RCC 7860 (cell line): ENCODE measurements around the gene HSP90AA1.
A peak's percentile ranks its signal among the peaks of the same experiment; 100 is the strongest.
"Not testable (repeated sequence)": the region's sequence is repeated elsewhere in the genome, so short reads cannot be mapped to it uniquely, and the experiment has no call there.

Experiments used
- DNase-seq: peaks from one replicate; pipeline ENCODE4 v3.0.0-alpha.2; 2015; ENCODE audit warnings: low spot score
- FAIRE-seq: peaks from 2 replicates; lab custom pipeline; 2012; peaks lifted over from hg19 to GRCh38; lab: Jason Lieb, UNC

Gene HSP90AA1

GRCh38 chr14:102074415-102074964 is 12.4 kb downstream of the HSP90AA1 start:
- no peak for DNase-seq
- no peak for FAIRE-seq

GRCh38 chr14:102071283-102071998 is 15.4 kb downstream of the HSP90AA1 start:
- FAIRE-seq (no peak), DNase-seq (no peak)

- FAIRE-seq (no peak), DNase-seq (no peak)
Measured at GRCh38 chr14:102066041-102066451, 20.8 kb downstream of the HSP90AA1 start.

- not testable (repeated sequence) for FAIRE-seq, DNase-seq
Measured at GRCh38 chr14:102064590-102064989, 22.3 kb downstream of the HSP90AA1 start.

- FAIRE-seq (no peak), DNase-seq (no peak)
Measured at GRCh38 chr14:102063808-102064429, 22.9 kb downstream of the HSP90AA1 start.

GRCh38 chr14:102063109-102063807 is 23.6 kb downstream of the HSP90AA1 start:
- FAIRE-seq (no peak), DNase-seq (peak; percentile 48)

GRCh38 chr14:102058961-102059360 is 27.9 kb downstream of the HSP90AA1 start:
- DNase-seq (no peak), FAIRE-seq (no peak)

GRCh38 chr14:102058146-102058545 is 28.7 kb downstream of the HSP90AA1 start:
- FAIRE-seq, result no peak
- no peak for DNase-seq

- FAIRE-seq, result no peak
- DNase-seq, result no peak
Measured at GRCh38 chr14:102057480-102058114, 29.2 kb downstream of the HSP90AA1 start.

GRCh38 chr14:102056694-102057442 is 30.0 kb downstream of the HSP90AA1 start:
- FAIRE-seq (no peak), DNase-seq (no peak)

- FAIRE-seq, result no peak
Measured at GRCh38 chr14:102055181-102055901, 31.5 kb downstream of the HSP90AA1 start.

GRCh38 chr14:102052522-102052921 is 34.3 kb downstream of the HSP90AA1 start:
- FAIRE-seq (no peak), DNase-seq (no peak)

More at GRCh38 chr14:102055181-102055901, 31.5 kb downstream of the HSP90AA1 start:
- no peak for DNase-seq

GRCh38 chr14:102050625-102051024 is 36.2 kb downstream of the HSP90AA1 start:
- FAIRE-seq, result no peak
- no peak for DNase-seq

GRCh38 chr14:102050026-102050405 is 36.8 kb downstream of the HSP90AA1 start:
- no peak for DNase-seq
- FAIRE-seq, result no peak

- DNase-seq (no peak), FAIRE-seq (no peak)
Measured at GRCh38 chr14:102049258-102050025, 37.4 kb downstream of the HSP90AA1 start.

- DNase-seq, result no peak
- no peak for FAIRE-seq
Measured at GRCh38 chr14:102047808-102048540, 38.9 kb downstream of the HSP90AA1 start.

GRCh38 chr14:102046337-102047278 is 40.2 kb downstream of the HSP90AA1 start:
- DNase-seq, result peak; percentile 8
- no peak for FAIRE-seq
